Keratinocyte (primary cell): ENCODE results near the gene LDB2. TPM values are rescaled to one million over a fixed set of nuclear protein-coding genes. Genes with fewer than 3 reads are reported as not detected.

ENCODE experiments used
- DNase-seq: peaks from one replicate; pipeline ENCODE4 v3.0.0-alpha.2; 2011; ENCODE audit warnings: low read depth, missing footprints, low spot score
- FAIRE-seq: peaks from 2 replicates; lab custom pipeline; 2011; peaks lifted over from hg19 to GRCh38; lab: Jason Lieb, UNC
- H2AFZ ChIP-seq: 2 replicates; pipeline ENCODE4 v1.6.0; 2012; ENCODE audit warnings: low read length, control low read depth, inconsistent platforms; ENCODE audit not compliant: control insufficient read depth
- H3K27ac ChIP-seq: 2 replicates; pipeline ENCODE4 v1.5.1; 2011; ENCODE audit warnings: low read length; ENCODE audit not compliant: control insufficient read depth, insufficient read depth
- H3K27me3 ChIP-seq: 3 replicates; pipeline ENCODE4 v1.6.0; 2011; ENCODE audit warnings: low read length; ENCODE audit not compliant: control insufficient read depth, insufficient read depth; ENCODE audit errors: extremely low read depth
- H3K36me3 ChIP-seq, 2 experiments: 2 replicates in 1 of 2; 3 replicates in 1 of 2; pipeline ENCODE4 v1.5.1; 2011; ENCODE audit warnings: low read length in 2 of 2, mild to moderate bottlenecking in 1 of 2; ENCODE audit not compliant: control insufficient read depth in 2 of 2, insufficient read depth in 2 of 2; ENCODE audit errors: extremely low read depth in 1 of 2
- H3K4me1 ChIP-seq: 3 replicates; pipeline ENCODE4 v1.5.1; 2011; ENCODE audit warnings: low read length; ENCODE audit not compliant: control insufficient read depth, insufficient read depth; ENCODE audit errors: extremely low read depth
- H3K4me2 ChIP-seq: 3 replicates; pipeline ENCODE4 v1.6.0; 2011; ENCODE audit warnings: low read depth, low read length; ENCODE audit not compliant: control insufficient read depth, insufficient read depth; ENCODE audit errors: extremely low read depth
- H3K4me3 ChIP-seq, 3 experiments: fragments of 200-600 bp in 1 of 3; sonication (generic) in 1 of 3; 2 replicates in 2 of 3; 3 replicates in 1 of 3; pipeline ENCODE4 v1.5.1; 2011 to 2016; ENCODE audit warnings: low read length in 3 of 3, mild to moderate bottlenecking in 3 of 3, control low read depth in 2 of 3, inconsistent platforms in 1 of 3, low read depth in 1 of 3, mixed read lengths in 1 of 3, mixed run types in 1 of 3, moderate library complexity in 1 of 3; ENCODE audit not compliant: control insufficient read depth in 2 of 3, insufficient read depth in 2 of 3; ENCODE audit errors: extremely low read depth in 1 of 3
- H3K79me2 ChIP-seq: 2 replicates; pipeline ENCODE4 v1.6.0; 2012; ENCODE audit warnings: low read length; ENCODE audit not compliant: control insufficient read depth, insufficient read depth
- H3K9ac ChIP-seq: 3 replicates; pipeline ENCODE4 v1.6.0; 2011; ENCODE audit warnings: low read length; ENCODE audit not compliant: control insufficient read depth, insufficient read depth; ENCODE audit errors: extremely low read depth
- H3K9me1 ChIP-seq: 3 replicates; pipeline ENCODE4 v1.6.0; 2011; ENCODE audit warnings: low read length; ENCODE audit not compliant: control insufficient read depth, insufficient read depth; ENCODE audit errors: extremely low read depth
- H3K9me3 ChIP-seq: 2 replicates; pipeline ENCODE4 v1.5.1; 2012; ENCODE audit warnings: low read depth, low read length; ENCODE audit not compliant: control insufficient read depth
- H4K20me1 ChIP-seq: 3 replicates; pipeline ENCODE4 v1.6.0; 2011; ENCODE audit warnings: low read length; ENCODE audit not compliant: control insufficient read depth, insufficient read depth; ENCODE audit errors: extremely low read depth
- EZH2 ChIP-seq: IDR thresholded peaks from one replicate; pipeline ENCODE4 v1.6.1; 2012; ENCODE audit warnings: inconsistent platforms, mild to moderate bottlenecking, low read length, moderate library complexity
- dilution Hi-C: fragments of 300-500 bp; cut with MboI; formaldehyde crosslinking; loops from one replicate; pipeline ENCODE4 v1.7.0; 2020; ENCODE audit warnings: low sequenced_read_pairs; ENCODE audit not compliant: extremely low pct_ligation_motif_present
- polyA plus RNA-seq, 5 experiments: library from polyadenylated mRNA; depleted of rRNA in 3 of 5; stranded (reverse) in 3 of 5; stranded (forward) in 1 of 5; unstranded in 1 of 5; fragments of >200 nt; gene quantifications; 1 replicate in 1 of 5; 2 replicates in 3 of 5; 3 replicates in 1 of 5; pipeline versions ENCODE4 v1.2.1 to v1.2.3, GENCODE V29; 2011 to 2012; ENCODE audit warnings: missing spikeins in 2 of 5, low read depth in 1 of 5, low replicate concordance in 1 of 5
- TF ChIP-seq, protein P1 (sequence below), 3 experiments: IDR thresholded peaks in 1 of 3; conservative IDR thresholded peaks in 1 of 3; optimal IDR thresholded peaks in 1 of 3; 2 replicates in 2 of 3; 3 replicates in 1 of 3; pipeline versions ENCODE3 to v1.5.1; 2011; ENCODE audit warnings: low read length in 3 of 3, mild to moderate bottlenecking in 3 of 3, moderate library complexity in 2 of 3, control low read depth in 1 of 3, inconsistent platforms in 1 of 3; ENCODE audit not compliant: insufficient read depth in 2 of 3; ENCODE audit errors: extremely low read depth in 1 of 3

LDB2 gene
- polyA plus RNA-seq, 1 donor (not counting 4 experiments of a cell fraction or from before 2014, with no cell fraction given), result not detected

DNA sequence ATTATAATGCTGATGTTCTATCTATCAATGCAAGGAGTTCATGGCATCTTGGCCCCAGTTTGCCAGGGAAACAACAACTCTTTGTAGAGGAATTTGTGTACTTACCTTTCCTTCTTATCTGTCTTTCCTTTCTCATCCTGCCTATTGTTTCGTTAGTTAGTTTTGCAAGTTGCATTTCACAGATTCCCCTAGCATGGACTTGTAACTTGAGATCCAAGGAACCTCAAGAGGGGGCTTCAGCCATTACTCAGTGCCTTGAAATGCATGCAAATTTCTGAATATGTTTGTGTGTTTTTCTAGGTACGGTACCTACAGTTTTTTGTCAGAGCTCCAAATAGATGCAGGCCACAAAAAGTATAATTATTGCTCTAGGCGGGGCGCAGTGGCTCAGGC is 203.6 kb downstream of the LDB2 start:
- no peak for DNase-seq
- Histone ChIP-seq H3K27ac (no peak overlapping the region), H3K4me3 (no peak overlapping the region), H2AFZ (no peak overlapping the region), H3K4me2 (no peak overlapping the region), H3K9me3 (no peaks in the 10 kb centered on the region), H3K27me3 (no peaks in the 10 kb centered on the region), H3K9me1 (no peaks in the 10 kb centered on the region), H3K79me2 (no peaks in the 10 kb centered on the region), H3K4me1 (no peaks in the 10 kb centered on the region), H3K36me3 (no peaks in the 10 kb centered on the region), H3K9ac (no peak overlapping the region), H4K20me1 (no peaks in the 10 kb centered on the region)
- FAIRE-seq, result no peak
- TF ChIP-seq, protein P1, sequence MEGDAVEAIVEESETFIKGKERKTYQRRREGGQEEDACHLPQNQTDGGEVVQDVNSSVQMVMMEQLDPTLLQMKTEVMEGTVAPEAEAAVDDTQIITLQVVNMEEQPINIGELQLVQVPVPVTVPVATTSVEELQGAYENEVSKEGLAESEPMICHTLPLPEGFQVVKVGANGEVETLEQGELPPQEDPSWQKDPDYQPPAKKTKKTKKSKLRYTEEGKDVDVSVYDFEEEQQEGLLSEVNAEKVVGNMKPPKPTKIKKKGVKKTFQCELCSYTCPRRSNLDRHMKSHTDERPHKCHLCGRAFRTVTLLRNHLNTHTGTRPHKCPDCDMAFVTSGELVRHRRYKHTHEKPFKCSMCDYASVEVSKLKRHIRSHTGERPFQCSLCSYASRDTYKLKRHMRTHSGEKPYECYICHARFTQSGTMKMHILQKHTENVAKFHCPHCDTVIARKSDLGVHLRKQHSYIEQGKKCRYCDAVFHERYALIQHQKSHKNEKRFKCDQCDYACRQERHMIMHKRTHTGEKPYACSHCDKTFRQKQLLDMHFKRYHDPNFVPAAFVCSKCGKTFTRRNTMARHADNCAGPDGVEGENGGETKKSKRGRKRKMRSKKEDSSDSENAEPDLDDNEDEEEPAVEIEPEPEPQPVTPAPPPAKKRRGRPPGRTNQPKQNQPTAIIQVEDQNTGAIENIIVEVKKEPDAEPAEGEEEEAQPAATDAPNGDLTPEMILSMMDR (optimal IDR thresholded peaks at IDR 0.05 in 1 of 3, IDR thresholded peaks at IDR 0.05 in 1 of 3, conservative IDR thresholded peaks at IDR 0.05 in 1 of 3; ENCODE audit: extremely low read depth in 1 of 3, insufficient read depth in 2 of 3, low read length in 3 of 3), result no peak
- TF ChIP-seq EZH2, result no peak
- dilution Hi-C loops, result no loop called here

DNA sequence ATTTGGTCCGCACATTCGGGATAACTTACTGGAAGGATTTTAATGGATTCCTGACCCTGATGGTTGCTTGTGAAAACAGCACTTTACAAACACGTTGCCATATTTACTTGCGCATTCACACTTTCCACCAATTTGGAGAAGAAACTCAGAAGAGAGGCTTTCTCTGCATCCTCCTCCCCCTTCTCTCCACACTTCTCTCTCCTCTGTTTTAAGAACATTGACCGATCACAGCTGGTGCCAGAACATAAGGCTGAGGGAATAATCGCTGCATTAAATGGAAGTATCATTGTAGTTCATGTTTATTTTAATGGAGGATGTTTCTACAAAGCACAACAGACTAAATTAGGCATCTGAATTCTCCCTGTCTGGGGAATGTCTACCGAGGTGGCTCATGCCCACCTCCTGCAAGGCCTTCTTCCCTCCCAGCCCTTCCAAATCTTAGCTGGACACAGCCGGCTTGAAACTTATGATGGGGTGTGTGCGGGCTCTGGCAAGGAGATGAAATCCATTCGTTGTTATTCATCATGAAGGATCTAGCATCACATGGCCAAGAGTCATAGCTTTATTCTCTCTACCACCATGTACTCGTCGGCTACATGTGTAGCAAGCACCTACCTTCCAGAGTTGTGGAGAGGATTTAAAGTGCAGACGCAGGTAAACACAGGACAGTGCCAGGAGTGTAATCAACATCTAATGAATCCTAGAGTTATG is 204.1 kb downstream of the LDB2 start:
- Histone ChIP-seq H3K4me2 (no peak overlapping the region), H3K4me3 (no peak overlapping the region), H3K36me3 (no peaks in the 10 kb centered on the region), H3K79me2 (no peaks in the 10 kb centered on the region), H4K20me1 (no peaks in the 10 kb centered on the region), H3K9ac (no peak overlapping the region), H3K4me1 (no peaks in the 10 kb centered on the region), H2AFZ (no peak overlapping the region), H3K27ac (no peak overlapping the region), H3K9me1 (no peaks in the 10 kb centered on the region), H3K27me3 (no peaks in the 10 kb centered on the region), H3K9me3 (no peaks in the 10 kb centered on the region)
- FAIRE-seq (no peak), DNase-seq (no peak)
- TF ChIP-seq, protein P1 (optimal IDR thresholded peaks at IDR 0.05 in 1 of 3, IDR thresholded peaks at IDR 0.05 in 1 of 3, conservative IDR thresholded peaks at IDR 0.05 in 1 of 3; ENCODE audit: extremely low read depth in 1 of 3, insufficient read depth in 2 of 3, low read length in 3 of 3), result no peak
- TF ChIP-seq EZH2, result no peak
- dilution Hi-C loops, result no loop called here
